RWPE2 (cell line): ENCODE data around the gene USP3.

Experiments
- ATAC-seq: fragments of 200-7000 bp; cut with Tn5 transposase; 3 replicates; pipeline ENCODE4 v1.9.1; 2021; ENCODE audit warnings: low read depth
- DNase-seq: peaks from one replicate; pipeline ENCODE4 v3.0.0-alpha.2; 2020; ENCODE audit warnings: low spot score
- H3K27ac ChIP-seq: fragments of 450-650 bp; 2 replicates; pipeline ENCODE4 v1.5.1; 2017; ENCODE audit warnings: mild to moderate bottlenecking; ENCODE audit not compliant: poor library complexity, severe bottlenecking
- H3K27me3 ChIP-seq: fragments of 250-450 bp; sonication (Bioruptor Pico); 2 replicates; pipeline ENCODE4 v1.5.1; 2021; ENCODE audit warnings: mild to moderate bottlenecking, moderate library complexity; ENCODE audit not compliant: insufficient read depth, poor library complexity, severe bottlenecking
- H3K36me3 ChIP-seq: fragments of 250-450 bp; sonication (Bioruptor Pico); 2 replicates; pipeline ENCODE4 v1.5.1; 2020; ENCODE audit warnings: low read depth, mild to moderate bottlenecking, moderate library complexity
- H3K4me1 ChIP-seq: fragments of 250-450 bp; sonication (Bioruptor Pico); 2 replicates; pipeline ENCODE4 v1.5.1; 2021; ENCODE audit warnings: mild to moderate bottlenecking, moderate library complexity; ENCODE audit not compliant: insufficient read depth, poor library complexity, severe bottlenecking
- H3K4me3 ChIP-seq: fragments of 250-450 bp; sonication (Bioruptor Pico); 2 replicates; pipeline ENCODE4 v1.5.1; 2021; ENCODE audit warnings: mild to moderate bottlenecking, moderate library complexity; ENCODE audit not compliant: severe bottlenecking
- H3K9me3 ChIP-seq: fragments of 250-450 bp; sonication (Bioruptor Pico); 2 replicates; pipeline ENCODE4 v1.5.1; 2021; ENCODE audit warnings: mild to moderate bottlenecking, moderate library complexity; ENCODE audit not compliant: severe bottlenecking
- CTCF ChIP-seq: fragments of 450-650 bp; IDR thresholded peaks from one replicate; pipeline ENCODE4 v1.5.1; 2017; ENCODE audit warnings: mild to moderate bottlenecking, moderate library complexity; ENCODE audit not compliant: poor library complexity, severe bottlenecking

USP3 gene

GRCh38 chr15:63626955-63627354, 122.6 kb downstream of the USP3 start:
- no peak for ATAC-seq

GRCh38 chr15:63628123-63628822, 123.9 kb downstream of the USP3 start:
- Histone ChIP-seq H3K27ac (no peak overlapping the region), H3K27me3 (no peaks in the 10 kb centered on the region), H3K4me3 (no peak overlapping the region), H3K9me3 (no peaks in the 10 kb centered on the region), H3K4me1 (no peaks in the 10 kb centered on the region), H3K36me3 (peaks cover 70% of the 10 kb centered on the region)
- ATAC-seq (no peak), DNase-seq (no peak)
- TF ChIP-seq CTCF: no peak

More at GRCh38 chr15:63626955-63627354, 122.6 kb downstream of the USP3 start:
- no peak for DNase-seq
- no peaks in the 10 kb centered on the region for H3K27me3 ChIP-seq
- TF ChIP-seq CTCF: no peak
- no peak overlapping the region for H3K27ac ChIP-seq
- no peak overlapping the region for H3K4me3 ChIP-seq
- peaks cover 69% of the 10 kb centered on the region for H3K36me3 ChIP-seq
- H3K9me3 ChIP-seq: no peaks in the 10 kb centered on the region
- no peaks in the 10 kb centered on the region for H3K4me1 ChIP-seq

- no peak overlapping the region for H3K27ac ChIP-seq
- no peak overlapping the region for H3K4me3 ChIP-seq
- no peaks in the 10 kb centered on the region for H3K4me1 ChIP-seq
- peaks cover 66% of the 10 kb centered on the region for H3K36me3 ChIP-seq
- ATAC-seq: no peak
- no peaks in the 10 kb centered on the region for H3K27me3 ChIP-seq
- no peak for DNase-seq
- H3K9me3 ChIP-seq: no peaks in the 10 kb centered on the region
- no peak for TF ChIP-seq CTCF
Measured at GRCh38 chr15:63630036-63630751, 125.8 kb downstream of the USP3 start.

- ATAC-seq (no peak), DNase-seq (no peak)
- Histone ChIP-seq H3K36me3 (peaks cover 55% of the 10 kb centered on the region), H3K27ac (no peak overlapping the region), H3K27me3 (no peaks in the 10 kb centered on the region), H3K4me1 (no peaks in the 10 kb centered on the region), H3K9me3 (no peaks in the 10 kb centered on the region), H3K4me3 (no peak overlapping the region)
- TF ChIP-seq CTCF: no peak
Measured at GRCh38 chr15:63633312-63633711, 128.9 kb downstream of the USP3 start.

GRCh38 chr15:63634154-63634553, 129.8 kb downstream of the USP3 start:
- peaks cover 60% of the 10 kb centered on the region for H3K36me3 ChIP-seq
- no peak for DNase-seq
- H3K27ac ChIP-seq: no peak overlapping the region
- no peak overlapping the region for H3K4me3 ChIP-seq
- H3K9me3 ChIP-seq: no peaks in the 10 kb centered on the region
- no peaks in the 10 kb centered on the region for H3K27me3 ChIP-seq
- H3K4me1 ChIP-seq: no peaks in the 10 kb centered on the region
- no peak for ATAC-seq
- TF ChIP-seq CTCF: no peak
